ENCODE data around the gene MIOX. TPM values are rescaled to one million over a fixed set of nuclear protein-coding genes. Genes with fewer than 3 reads are reported as not detected.

MIOX gene
- total and polyA plus RNA-seq, 9 of the 15 experiments (the other 6 are each of a cell fraction or from before 2014, with no cell fraction given): 0.08 TPM; not detected in 8

GRCh38 chr22:50485221-50486131, 1.2 kb upstream of the MIOX start (continued):
- TF ChIP-seq HINFP (tag; conservative IDR thresholded peaks at IDR 0.05; ENCODE audit: low read depth) (no peak), ZNF239 (CRISPR knock-in tag; IDR thresholded peaks at IDR 0.05) (no peak), TOE1 (IDR thresholded peaks at IDR 0.05; ENCODE audit: borderline replicate concordance) (peak; percentile 81; the same call in 1 of the 2 replicates), TOE1 (CRISPR knock-in tag; IDR thresholded peaks at IDR 0.05; ENCODE audit: borderline replicate concordance, low read depth) (no peak), CTCF (IDR thresholded peaks at IDR 0.05 in 2 of 3, conservative IDR thresholded peaks at IDR 0.05 in 1 of 3; ENCODE audit: insufficient read depth in 2 of 3, low read depth in 1 of 3, low read length in 3 of 3) (peak in 2 of 3 experiments; percentile 12 to 18; a peak in 2 of 6 replicates), ZNF512 (tag; IDR thresholded peaks at IDR 0.05) (no peak), ZNF124 (CRISPR knock-in tag; IDR thresholded peaks at IDR 0.05) (no peak), TEAD4 (IDR thresholded peaks at IDR 0.05; ENCODE audit: low read length) (no peak), TEAD4 (CRISPR knock-in tag; IDR thresholded peaks at IDR 0.05; ENCODE audit: borderline replicate concordance) (no peak), SIN3B (IDR thresholded peaks at IDR 0.05; ENCODE audit: low read depth) (no peak), NRF1 (conservative IDR thresholded peaks at IDR 0.05 in 1 of 2, IDR thresholded peaks at IDR 0.05 in 1 of 2) (no peak), NR2F6 (CRISPR knock-in tag; IDR thresholded peaks at IDR 0.05) (no peak), ZNF12 (CRISPR knock-in tag; IDR thresholded peaks at IDR 0.05) (no peak), ZNF133 (CRISPR knock-in tag; IDR thresholded peaks at IDR 0.05) (no peak), TRIM24 (IDR thresholded peaks at IDR 0.05) (peak in 1 of 2 experiments; percentile 22; a peak in 2 of 4 replicates), CREB1 (IDR thresholded peaks at IDR 0.05) (no peak), CREB1 (CRISPR knock-in tag; IDR thresholded peaks at IDR 0.05) (no peak), THRA (IDR thresholded peaks at IDR 0.05) (no peak), ZNF551 (CRISPR knock-in tag; IDR thresholded peaks at IDR 0.05) (no peak), E2F4 (CRISPR knock-in tag; IDR thresholded peaks at IDR 0.05; ENCODE audit: low read depth) (no peak), KDM4B (IDR thresholded peaks at IDR 0.05; ENCODE audit: borderline replicate concordance in 2 of 2, low read depth in 1 of 2) (no peak)
